IPS-20b (cell line): ENCODE results near the gene PXN.
"Not testable (repeated sequence)": the region's sequence is repeated elsewhere in the genome, so short reads cannot be mapped to it uniquely, and the experiment has no call there.

ENCODE experiments used
- H3K27ac ChIP-seq: one replicate; pipeline ENCODE4 v1.5.1; 2013; ENCODE audit warnings: low read length
- H3K27me3 ChIP-seq: 2 replicates; pipeline ENCODE4 v1.6.1; 2013; ENCODE audit warnings: mild to moderate bottlenecking, low read length, inconsistent platforms; ENCODE audit not compliant: insufficient read depth
- H3K36me3 ChIP-seq: 2 replicates; pipeline ENCODE4 v1.6.1; 2013; ENCODE audit warnings: low read depth, mild to moderate bottlenecking, inconsistent platforms, low read length, moderate library complexity; ENCODE audit not compliant: insufficient read depth
- H3K4me1 ChIP-seq: 2 replicates; pipeline ENCODE4 v1.6.1; 2013; ENCODE audit warnings: mild to moderate bottlenecking, control low read depth, inconsistent platforms, low read length, moderate library complexity; ENCODE audit not compliant: insufficient read depth
- H3K4me3 ChIP-seq: 2 replicates; pipeline ENCODE4 v1.5.1; 2013; ENCODE audit warnings: mild to moderate bottlenecking, low read length, inconsistent platforms
- H3K9ac ChIP-seq: 2 replicates; pipeline ENCODE4 v1.6.1; 2013; ENCODE audit warnings: low read depth, mild to moderate bottlenecking, inconsistent platforms, low read length, moderate library complexity
- H3K9me3 ChIP-seq: 2 replicates; pipeline ENCODE4 v1.6.1; 2013; ENCODE audit warnings: mild to moderate bottlenecking, low read depth, low read length, inconsistent platforms; ENCODE audit not compliant: insufficient read depth

Gene PXN

GRCh38 chr12:120259418-120260202 lies 5.9 kb downstream of the PXN start:
- no peak overlapping the region for H3K4me3 ChIP-seq
- no peaks in the 10 kb centered on the region for H3K9me3 ChIP-seq
- peaks cover 27% of the 10 kb centered on the region for H3K4me1 ChIP-seq
- no peaks in the 10 kb centered on the region; the same call in 1 of the 2 replicates for H3K27me3 ChIP-seq
- no peak overlapping the region for H3K9ac ChIP-seq
- no peaks in the 10 kb centered on the region for H3K36me3 ChIP-seq
- H3K27ac ChIP-seq = no peak overlapping the region

GRCh38 chr12:120258323-120258896 lies 7.1 kb downstream of the PXN start:
- Histone ChIP-seq H3K9ac (no peak overlapping the region), H3K4me1 (peaks cover 20% of the 10 kb centered on the region), H3K9me3 (no peaks in the 10 kb centered on the region), H3K27ac (no peak overlapping the region), H3K27me3 (no peaks in the 10 kb centered on the region), H3K4me3 (no peak overlapping the region), H3K36me3 (no peaks in the 10 kb centered on the region)

- Histone ChIP-seq H3K4me1 (peaks cover 16% of the 10 kb centered on the region), H3K27ac (peak overlapping the region; percentile 86), H3K36me3 (no peaks in the 10 kb centered on the region; the same call in 1 of the 2 replicates), H3K9ac (peak overlapping the region; percentile 59), H3K9me3 (no peaks in the 10 kb centered on the region), H3K27me3 (no peaks in the 10 kb centered on the region), H3K4me3 (peak overlapping the region; percentile 22; the same call in 1 of the 2 replicates)
These were observed 8.3 kb downstream of the PXN start for GRCh38 chr12:120257041-120257821.

- Histone ChIP-seq H3K9me3 (no peaks in the 10 kb centered on the region), H3K36me3 (no peaks in the 10 kb centered on the region; the same call in 1 of the 2 replicates), H3K27ac (no peak overlapping the region), H3K9ac (no peak overlapping the region), H3K27me3 (no peaks in the 10 kb centered on the region), H3K4me1 (peaks cover 12% of the 10 kb centered on the region), H3K4me3 (no peak overlapping the region)
These were observed 10.7 kb downstream of the PXN start for GRCh38 chr12:120254809-120255208.

- not testable (repeated sequence) for H3K36me3 ChIP-seq, H3K27me3 ChIP-seq, H3K4me3 ChIP-seq, H3K27ac ChIP-seq, H3K9ac ChIP-seq, H3K9me3 ChIP-seq
- H3K4me1 ChIP-seq = peaks cover 17% of the 10 kb centered on the region
These were observed 12.2 kb downstream of the PXN start for GRCh38 chr12:120253313-120253712.

- no peak overlapping the region for H3K27ac ChIP-seq
- no peaks in the 10 kb centered on the region for H3K27me3 ChIP-seq
These were observed 13.2 kb downstream of the PXN start for GRCh38 chr12:120252071-120252906.

GRCh38 chr12:120251364-120252070 lies 14.0 kb downstream of the PXN start:
- not testable (repeated sequence) for H3K9me3 ChIP-seq, H3K36me3 ChIP-seq, H3K4me3 ChIP-seq, H3K27me3 ChIP-seq, H3K9ac ChIP-seq, H3K4me1 ChIP-seq, H3K27ac ChIP-seq

More at GRCh38 chr12:120252071-120252906, 13.2 kb downstream of the PXN start:
- Histone ChIP-seq H3K4me1 (peaks cover 13% of the 10 kb centered on the region), H3K9ac (no peak overlapping the region), H3K9me3 (no peaks in the 10 kb centered on the region), H3K36me3 (peaks cover 3% of the 10 kb centered on the region), H3K4me3 (no peak overlapping the region)

- no peaks in the 10 kb centered on the region for H3K27me3 ChIP-seq
- peaks cover 9% of the 10 kb centered on the region for H3K4me1 ChIP-seq
- no peaks in the 10 kb centered on the region for H3K9me3 ChIP-seq
- H3K4me3 ChIP-seq = no peak overlapping the region
- peaks cover 6% of the 10 kb centered on the region for H3K36me3 ChIP-seq
- H3K27ac ChIP-seq = no peak overlapping the region
- H3K9ac ChIP-seq = no peak overlapping the region
These were observed 15.4 kb downstream of the PXN start for GRCh38 chr12:120249875-120250795.

- H3K9me3 ChIP-seq = no peaks in the 10 kb centered on the region
- H3K9ac ChIP-seq = no peak overlapping the region
- H3K36me3 ChIP-seq = peaks cover 6% of the 10 kb centered on the region
- H3K27ac ChIP-seq = no peak overlapping the region
- peaks cover 13% of the 10 kb centered on the region for H3K4me1 ChIP-seq
- no peak overlapping the region for H3K4me3 ChIP-seq
- H3K27me3 ChIP-seq = no peaks in the 10 kb centered on the region
These were observed 16.2 kb downstream of the PXN start for GRCh38 chr12:120249266-120249874.

- Histone ChIP-seq H3K36me3 (peaks cover 6% of the 10 kb centered on the region), H3K4me3 (no peak overlapping the region), H3K9ac (no peak overlapping the region; the same call in 1 of the 2 replicates), H3K4me1 (peaks cover 13% of the 10 kb centered on the region), H3K27me3 (no peaks in the 10 kb centered on the region), H3K27ac (no peak overlapping the region), H3K9me3 (no peaks in the 10 kb centered on the region)
These were observed 17.9 kb downstream of the PXN start for GRCh38 chr12:120247621-120248030.
